GM04504 (cell line): ENCODE data around the gene MPZL3.
A peak's percentile ranks its signal among the peaks of the same experiment; 100 is the strongest.

Experiments
- DNase-seq: peaks from one replicate; pipeline ENCODE4 v3.0.0-alpha.2; 2012; ENCODE audit warnings: low read depth

Gene MPZL3, protein sequence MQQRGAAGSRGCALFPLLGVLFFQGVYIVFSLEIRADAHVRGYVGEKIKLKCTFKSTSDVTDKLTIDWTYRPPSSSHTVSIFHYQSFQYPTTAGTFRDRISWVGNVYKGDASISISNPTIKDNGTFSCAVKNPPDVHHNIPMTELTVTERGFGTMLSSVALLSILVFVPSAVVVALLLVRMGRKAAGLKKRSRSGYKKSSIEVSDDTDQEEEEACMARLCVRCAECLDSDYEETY

DNA sequence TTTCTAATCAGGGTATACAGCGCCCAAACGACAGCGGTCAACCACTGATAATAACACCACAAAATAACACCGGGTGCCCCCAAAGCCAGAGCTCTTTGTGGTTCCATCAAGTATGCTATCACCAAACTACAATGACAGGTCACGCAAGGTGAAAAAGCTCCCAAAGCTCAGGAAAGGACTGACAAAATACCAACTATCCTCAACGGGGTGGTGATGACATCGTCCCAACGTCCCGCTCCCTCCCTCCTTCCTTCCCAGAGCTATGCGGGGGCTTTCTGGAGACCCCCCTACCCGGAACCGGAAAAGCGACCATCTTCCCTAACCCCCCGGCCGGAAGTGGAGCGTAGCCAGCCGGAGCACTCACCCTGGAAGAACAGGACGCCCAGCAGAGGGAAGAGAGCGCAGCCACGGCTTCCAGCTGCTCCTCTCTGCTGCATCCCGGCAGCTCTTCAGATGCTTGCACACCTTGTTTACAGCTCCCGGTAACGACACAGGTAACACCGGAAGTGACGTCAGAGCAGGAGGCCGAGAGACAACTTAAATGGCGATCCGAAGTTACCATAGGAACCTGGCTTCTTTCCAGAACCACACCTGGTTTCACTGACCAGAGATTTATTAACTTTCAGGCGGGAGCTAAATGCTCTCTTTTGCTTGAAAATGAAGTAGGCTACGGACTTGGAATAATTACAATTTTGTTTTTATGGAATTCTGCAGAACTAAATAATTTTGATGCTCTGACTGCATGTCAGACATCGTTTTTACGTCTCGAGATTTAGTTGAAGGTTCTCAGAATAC is at the start of gene MPZL3:
Gene MPZL3, minus strand, starts transcription at position 508 of the 795 bp plus-strand sequence. Its CDS starts 71 bp downstream, at position 437.
- DNase-seq: no peak

DNA sequence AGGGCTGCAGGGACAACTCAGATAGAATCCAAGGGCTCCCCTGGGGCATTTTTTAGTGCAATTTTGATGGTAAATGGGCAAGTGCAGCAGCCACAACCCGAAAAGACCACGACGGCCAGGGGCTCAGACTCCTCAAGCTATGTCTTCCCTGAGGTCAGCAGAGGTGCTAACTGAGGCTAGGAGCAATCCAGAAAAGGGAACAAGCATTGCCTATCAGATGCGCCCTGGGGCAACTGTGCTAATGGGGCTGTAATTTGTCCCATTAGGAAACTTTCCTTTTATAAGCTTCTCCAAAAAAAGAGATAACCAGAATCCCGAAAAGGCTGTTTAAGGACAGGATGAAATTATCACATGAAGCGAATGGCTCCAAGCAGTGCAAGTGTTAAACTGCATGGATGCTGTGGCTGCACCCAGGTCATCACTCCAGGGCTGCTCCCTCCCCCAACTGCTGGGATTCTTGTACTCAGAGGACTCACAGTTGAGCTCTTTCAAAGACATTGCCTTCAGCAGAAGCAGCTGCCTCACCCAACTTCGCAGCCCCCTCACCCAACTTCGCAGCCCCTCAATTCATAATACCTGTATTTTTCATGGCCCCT is 49.5 kb upstream of the MPZL3 start:
- DNase-seq: no peak

DNA sequence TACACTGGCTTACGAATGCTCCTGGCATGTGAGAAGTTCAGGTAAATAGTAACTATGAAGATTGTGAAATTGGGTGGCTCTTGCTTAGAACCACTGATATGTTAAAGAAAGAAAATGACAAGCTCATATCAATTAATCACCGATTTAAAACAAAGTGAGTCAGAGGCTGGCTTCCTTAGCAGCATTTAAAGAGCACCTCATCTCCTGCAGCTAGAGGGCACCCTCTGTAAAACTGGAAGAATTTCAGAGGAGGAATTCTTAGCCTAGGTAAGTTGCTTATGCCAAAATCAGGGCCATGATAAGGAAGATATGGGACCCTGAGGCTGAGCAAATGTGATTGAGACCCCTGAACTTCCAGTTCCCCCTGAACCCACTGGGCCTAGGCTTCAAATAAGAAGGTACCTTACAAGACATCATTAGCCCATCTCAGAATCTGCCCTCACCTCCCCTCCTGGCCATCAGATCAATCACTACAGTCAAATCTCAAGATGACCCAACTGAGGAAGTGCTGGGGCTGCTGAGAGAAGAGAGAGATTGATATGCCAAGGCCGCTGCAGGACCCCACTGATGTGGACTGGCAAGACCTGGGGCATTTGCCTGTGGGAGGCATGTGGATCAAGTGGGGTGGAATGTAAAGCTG is 43.8 kb upstream of the MPZL3 start:
- DNase-seq: no peak

DNA sequence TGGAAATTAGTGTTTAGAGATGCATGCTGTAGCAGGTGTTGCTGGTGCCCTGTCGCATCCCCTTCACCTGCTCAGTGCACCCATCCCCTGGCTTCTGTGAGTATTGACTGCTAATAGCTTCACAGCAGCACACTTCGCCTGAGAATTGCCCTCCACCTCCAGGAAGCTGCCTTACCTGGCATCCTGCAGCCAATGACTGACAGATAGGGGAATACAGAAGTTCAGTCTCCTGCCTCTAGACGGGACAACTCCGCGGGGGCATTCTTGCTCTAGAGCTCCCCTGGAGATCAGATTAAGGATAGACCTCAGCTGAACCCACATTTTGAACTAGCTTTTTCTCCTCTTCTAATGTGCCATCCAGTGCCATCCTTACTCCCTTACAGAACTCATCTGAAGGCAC is 43.0 kb upstream of the MPZL3 start:
- DNase-seq: no peak

DNA sequence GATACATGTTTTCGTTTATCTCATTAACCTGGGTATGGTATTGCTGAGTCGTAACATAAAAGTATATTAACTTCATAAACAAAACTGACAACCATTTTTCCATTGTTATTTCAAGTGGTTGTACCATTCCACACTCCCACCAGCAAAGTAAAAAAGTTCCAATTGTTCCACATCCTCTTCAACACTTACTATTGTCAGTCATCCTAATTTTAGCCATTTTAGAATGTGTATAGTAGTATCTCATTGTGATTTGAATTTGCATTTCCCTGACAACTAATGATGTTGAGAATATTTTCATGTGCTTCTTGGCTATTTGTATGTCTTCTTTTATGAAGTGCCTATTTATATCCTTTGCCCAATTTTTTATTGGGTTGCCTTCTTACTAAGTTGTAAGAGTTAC is 41.9 kb upstream of the MPZL3 start:
- DNase-seq: no peak

DNA sequence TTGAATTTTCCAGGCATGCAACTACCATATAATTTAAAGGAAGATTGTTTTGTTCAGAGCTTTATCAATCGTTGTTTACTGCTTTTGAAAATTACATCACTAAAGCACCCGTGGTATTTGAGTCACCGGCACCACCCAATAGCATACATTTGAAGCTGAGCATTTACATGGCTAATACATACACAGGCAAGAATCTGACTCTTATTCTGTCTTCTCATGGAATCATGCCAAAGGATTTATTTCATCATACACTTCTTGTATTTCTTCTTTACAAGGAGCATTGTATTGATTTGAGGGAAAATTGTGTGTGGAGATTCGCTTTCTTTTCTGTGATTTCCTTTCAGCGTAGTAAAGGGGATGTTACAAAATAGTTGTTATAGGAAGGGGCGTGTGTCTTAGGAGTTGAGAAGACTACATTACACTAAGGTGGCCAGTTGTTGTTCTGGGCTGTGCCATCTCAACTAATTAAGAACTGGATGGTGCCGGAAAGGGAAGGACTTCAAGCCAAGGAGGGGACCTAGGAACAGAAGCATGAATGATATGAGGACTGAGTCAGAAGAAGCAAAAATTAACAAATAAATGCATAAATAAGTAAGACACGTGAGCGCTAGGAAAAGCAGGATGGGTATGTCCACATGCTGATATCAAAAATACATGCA is 39.4 kb upstream of the MPZL3 start:
- DNase-seq: no peak

DNA sequence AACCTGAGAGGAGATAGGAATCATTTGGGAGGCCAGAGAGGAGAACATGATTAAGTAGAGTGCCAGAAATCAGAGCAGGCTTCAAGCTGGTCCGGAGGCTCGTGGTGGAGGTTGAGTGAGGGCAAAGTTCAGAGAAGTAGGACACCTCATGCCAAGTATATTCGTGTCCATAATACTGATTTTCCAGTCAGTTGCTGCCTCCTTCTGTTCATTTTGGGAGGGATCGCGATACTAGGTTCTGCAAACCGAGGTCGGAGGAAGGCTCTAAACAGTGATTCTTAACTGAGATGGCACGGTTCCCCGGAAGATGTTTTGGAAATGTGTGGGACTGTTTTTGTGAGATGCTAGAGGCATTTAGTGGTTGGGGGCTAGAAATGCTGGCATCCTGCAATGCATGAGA is 38.8 kb upstream of the MPZL3 start:
- no peak for DNase-seq

DNA sequence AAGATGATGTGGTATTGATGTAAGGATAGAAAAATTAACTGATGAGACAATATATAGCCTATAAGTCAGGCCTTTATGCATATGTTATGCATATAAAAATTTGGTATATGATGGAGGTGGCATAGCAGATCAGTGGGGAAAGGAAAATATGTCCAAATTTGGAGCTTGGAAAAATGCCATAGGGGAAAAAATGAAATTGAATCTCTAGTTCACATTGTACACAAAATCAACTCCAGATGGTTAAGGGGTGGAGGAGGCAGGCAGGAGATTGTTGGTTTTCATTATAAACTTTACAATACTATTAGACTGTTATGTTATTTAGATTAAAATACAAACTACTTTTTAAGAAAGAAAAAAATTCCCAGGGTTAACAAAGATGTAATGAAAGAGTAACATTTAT is 37.2 kb upstream of the MPZL3 start:
- no peak for DNase-seq

DNA sequence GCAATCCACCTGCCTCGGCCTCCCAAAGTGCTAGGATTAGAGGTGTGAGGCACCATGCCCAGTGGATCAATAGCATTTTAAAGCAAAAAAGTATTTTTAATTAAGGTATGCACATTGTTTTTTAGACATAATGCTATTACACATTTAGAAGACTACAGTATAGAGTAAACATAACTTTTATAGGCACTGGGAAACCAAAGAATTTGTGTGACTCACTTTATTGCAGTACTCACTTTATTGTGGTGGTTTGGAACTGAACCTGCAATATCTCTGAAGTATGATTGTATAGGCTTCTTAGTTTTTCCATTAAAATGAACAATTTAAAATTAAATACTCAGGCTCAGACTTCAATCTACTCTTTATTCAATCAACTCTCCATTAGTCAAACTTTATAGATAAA is 34.8 kb upstream of the MPZL3 start:
- peak; percentile 10 for DNase-seq

DNA sequence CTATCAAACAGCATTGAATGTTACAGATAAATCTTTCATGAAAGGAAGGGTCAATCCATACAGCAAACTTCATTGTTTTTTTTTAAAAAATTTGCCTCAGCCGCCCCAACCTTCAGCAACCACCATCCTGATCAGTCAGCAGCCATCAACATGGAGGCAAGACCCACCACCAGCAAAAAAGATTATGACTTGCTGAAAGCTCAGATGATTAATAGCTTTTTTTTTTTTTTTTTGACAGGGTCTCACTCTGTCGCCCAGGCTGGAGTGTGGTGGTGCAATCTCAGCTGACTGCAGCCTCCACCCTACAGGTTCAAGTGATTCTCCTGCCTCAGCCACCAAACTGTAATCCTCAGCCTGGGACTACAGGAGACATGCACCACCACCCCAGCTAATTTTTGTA is 34.4 kb upstream of the MPZL3 start:
- no peak for DNase-seq

DNA sequence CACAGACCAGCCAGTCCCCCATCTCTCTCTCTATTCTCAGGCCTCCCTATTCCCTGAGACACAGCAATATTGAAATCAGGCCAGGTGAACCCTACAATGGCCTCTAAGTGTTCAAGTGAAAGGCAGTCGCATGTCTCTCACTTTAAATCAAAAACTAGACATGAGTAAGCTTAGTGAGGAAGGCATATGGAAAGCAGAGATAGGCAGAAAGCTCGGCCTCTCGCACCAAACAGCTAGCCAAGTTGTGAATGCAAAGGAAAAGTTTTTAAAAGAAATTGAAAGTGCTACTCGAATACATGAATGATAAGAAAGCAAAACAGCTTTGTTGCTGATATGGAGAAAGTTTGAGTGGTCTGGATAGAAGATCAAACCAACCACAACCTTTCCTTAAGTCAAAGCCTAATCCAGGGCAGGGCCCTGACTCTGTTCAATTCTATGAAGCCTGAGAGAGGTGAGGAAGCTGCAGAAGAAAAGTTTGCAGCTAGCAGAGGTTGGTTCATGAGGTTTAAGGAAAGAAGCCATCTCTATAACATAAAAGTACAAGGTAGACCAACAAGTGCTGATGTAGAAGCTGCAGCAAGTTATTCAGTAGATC is 31.7 kb upstream of the MPZL3 start:
- no peak for DNase-seq

DNA sequence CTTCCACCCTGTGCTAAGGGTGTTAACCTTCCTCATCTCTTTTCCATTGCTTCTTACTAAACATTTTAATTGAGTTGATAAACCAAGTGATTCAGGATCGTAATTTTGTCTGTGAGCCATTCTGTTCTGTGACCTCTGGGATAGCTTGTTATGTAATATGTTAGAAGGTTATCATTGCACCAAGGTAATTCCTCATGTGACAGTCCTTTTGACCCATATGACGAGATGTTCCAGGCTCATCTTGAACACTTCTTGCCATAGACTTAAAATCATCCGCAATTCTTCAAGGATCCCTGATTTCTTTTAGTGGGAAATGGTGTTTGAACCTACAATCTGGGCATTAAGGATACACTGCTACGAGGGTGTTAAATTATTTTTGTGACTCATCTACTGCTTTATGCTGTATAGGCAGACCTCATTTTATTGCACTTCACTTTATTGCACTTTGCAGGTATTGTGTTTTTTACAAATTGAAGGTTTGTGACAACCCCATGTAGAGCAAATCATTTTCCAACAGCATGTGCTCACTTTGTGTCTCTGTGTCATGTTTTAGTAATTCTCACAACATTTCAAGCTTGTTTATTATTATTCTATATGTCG is 31.0 kb upstream of the MPZL3 start:
- DNase-seq: no peak

DNA sequence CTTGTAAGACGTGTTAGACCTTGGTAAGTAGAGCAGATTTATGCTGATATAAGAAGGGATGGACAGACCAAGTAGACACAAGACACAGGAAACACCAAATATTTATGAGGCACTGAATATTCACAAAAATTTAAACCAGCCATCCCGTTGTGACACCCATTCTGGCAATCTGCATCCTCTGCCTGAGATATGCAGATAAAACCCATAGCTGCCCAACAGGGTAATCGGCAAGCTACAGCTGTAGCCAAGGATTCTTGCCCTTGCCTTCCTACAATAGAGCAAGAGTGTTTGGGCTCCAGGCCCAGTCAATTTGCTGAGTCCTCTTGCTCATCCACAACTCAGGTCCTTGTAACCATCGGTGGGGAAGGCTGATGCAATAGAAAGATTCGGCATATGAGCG is 30.4 kb upstream of the MPZL3 start:
- no peak for DNase-seq

DNA sequence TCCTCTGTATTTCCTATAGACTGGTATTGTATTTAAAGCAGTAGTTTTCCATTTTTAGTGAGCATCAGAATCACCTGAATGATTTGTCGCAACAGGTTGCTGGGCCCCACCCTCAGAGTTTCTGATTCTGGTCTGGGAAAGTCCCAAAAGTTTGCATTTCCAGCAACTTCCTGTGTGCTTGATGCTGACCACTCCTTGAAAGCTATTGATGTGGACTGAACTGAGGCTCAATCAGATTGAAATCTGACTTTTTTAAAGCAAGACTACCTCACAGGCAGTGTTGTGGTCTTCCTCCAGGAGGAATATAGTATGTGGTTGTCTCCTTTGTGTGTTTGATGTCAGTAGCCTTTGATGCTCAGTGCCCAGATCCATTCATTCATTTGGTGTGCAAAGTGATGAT is 29.1 kb upstream of the MPZL3 start:
- DNase-seq: no peak

DNA sequence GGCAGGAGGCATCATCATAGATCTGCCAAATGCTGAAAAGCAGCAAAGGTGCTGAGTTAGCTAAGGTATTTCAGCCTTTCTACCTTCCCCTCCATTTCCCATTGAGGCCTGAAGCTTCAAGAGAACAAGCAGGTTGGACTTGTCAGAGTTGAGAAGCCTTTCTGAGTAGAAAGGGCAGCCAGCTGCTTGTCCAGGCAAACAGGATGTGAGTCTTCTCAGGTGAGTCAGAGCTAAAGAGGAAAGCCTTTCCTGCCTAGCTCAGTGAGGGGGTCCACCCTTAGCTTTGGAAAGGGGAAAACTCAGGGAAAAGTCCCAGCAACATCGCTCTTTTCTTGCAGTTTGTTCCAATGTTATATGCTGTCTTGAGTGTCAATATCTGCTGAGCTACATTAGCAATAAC is 25.1 kb upstream of the MPZL3 start:
- no peak for DNase-seq

DNA sequence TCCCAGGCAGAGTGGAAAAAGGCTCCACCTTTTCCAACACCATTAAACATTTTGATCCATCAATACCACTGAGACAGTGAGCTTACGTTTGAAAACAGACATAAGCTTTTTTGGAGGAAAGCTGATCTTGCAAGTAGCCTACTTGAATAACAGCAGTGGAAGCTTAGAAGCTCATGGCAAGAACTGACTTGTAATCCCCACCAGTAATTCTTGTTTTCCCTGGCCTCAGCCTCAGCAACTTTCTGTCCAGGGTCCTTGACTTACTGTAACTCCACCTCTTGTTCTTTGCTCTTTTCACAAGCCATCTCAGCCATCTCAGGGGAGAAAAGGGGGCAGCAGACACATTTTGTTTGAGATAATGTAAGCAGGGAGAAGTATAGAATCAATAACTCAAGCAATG is 24.3 kb upstream of the MPZL3 start:
- no peak for DNase-seq

DNA sequence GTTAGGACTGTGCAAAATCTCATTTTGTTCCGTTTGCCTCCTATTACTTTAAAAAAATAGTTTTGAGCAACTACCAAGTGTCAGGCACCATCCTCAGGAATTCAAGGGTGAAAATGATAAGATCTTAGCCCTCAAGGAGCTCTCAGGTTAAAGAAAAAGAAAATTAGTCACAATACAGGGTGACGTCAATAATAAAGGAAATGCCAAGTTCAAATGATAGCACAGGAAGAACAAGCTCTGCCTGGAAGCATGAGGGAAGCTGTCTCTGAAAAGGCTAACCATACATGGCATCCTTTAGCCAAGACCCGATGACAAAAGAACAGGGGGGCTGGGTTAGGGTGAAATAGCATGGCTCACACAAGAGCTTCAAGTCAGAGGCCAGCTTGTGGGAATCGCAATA is 23.0 kb upstream of the MPZL3 start:
- DNase-seq: no peak

DNA sequence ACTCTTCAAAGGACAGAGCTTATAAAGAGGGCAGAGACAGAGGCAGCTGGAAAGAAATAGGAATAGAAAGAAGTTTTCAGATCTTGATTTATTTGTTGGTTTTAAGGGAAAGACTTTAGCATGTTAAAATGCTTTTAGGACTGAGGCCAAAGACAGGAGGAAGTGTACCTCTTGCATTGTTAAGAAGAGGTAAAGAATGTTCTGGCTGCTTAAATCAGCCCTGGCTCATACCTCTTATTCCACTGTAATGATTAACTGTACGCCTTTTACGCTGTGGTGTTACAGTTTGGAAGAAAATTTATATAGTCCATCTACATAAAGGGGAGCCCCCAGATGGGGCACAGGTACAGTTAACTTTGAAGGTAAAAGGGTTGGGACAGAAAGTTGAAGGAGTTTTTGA is 22.0 kb upstream of the MPZL3 start:
- DNase-seq: no peak

DNA sequence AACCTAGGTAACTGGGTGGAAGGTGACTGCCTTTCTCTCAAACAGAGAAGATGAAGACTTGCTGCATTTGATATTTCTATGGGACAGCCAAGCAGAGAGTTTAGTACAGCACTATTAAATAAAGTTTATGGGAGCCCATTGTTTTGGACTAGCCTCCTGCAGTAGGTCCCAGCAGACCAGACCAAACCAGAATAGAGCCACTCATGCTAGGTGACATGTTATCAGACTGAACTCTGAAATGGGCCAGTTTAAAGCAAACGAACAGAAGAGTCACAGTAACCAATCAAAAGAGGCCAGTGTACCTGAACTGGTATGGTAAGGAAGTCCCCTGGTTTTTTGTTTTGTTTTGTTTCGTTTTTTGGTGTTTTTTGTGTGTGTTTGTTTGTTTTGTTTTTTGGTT is 19.8 kb upstream of the MPZL3 start:
- DNase-seq: no peak

DNA sequence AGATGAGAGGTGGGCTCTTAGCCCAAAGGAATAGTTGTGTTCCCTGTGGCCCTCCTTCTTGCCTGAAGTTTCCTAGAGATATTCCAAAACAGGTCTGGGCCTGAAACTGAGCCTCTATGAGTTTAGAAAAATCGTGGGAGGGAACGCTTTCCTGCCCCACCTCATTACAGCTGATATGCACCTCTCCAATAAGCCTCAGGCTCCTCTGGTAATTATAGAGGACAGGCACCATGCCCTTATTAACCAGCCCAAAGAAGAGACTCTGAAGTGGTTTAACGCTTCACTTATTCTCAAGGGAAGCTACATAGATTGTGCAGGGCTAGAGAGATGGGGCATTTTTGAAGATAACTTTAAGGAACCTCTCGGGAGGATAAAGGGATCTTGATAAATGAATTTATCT is 15.3 kb upstream of the MPZL3 start:
- no peak for DNase-seq

DNA sequence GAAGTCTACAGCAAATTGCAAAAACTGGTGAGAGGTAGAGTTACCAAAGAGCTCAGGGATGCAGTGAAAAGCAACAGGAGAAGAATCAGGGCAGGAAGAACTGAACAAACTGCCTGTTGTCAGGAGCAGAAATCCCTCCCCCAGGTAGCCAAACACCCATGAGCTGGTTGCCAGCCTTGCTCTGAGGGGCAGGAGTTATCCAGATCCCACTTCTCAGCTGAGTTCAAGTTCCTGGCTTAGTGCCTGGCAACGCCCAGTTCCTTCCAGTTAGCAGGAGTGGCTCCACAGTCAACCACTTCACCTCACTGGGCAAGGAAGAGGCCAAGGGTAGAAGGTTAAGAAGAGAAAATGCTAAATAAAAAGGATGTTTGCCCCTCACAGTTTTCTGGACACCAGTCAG is 13.8 kb upstream of the MPZL3 start:
- DNase-seq: no peak
